Activated CD4-positive, CD25-positive, alpha-beta regulatory T cell treated with anti-CD3 and anti-CD28 coated beads, Interleukin-2, amount 50 U/mL, for 72 hours (primary cell): ENCODE measurements around the gene FMNL2.

Source experiments
- DNase-seq: peaks from one replicate; pipeline ENCODE4 v3.0.0; 2021

The FMNL2 gene

GRCh38 chr2:152594022-152594766, 259.2 kb downstream of the FMNL2 start:
- DNase-seq = no peak

- no peak for DNase-seq
Observed at GRCh38 chr2:152594792-152595191, 259.8 kb downstream of the FMNL2 start.

- DNase-seq = no peak
Observed at GRCh38 chr2:152598975-152599759, 264.2 kb downstream of the FMNL2 start.

GRCh38 chr2:152600051-152600657, 265.2 kb downstream of the FMNL2 start:
- DNase-seq = no peak

- DNase-seq = no peak
Observed at GRCh38 chr2:152600697-152601096, 265.7 kb downstream of the FMNL2 start.

- no peak for DNase-seq
Observed at GRCh38 chr2:152602750-152603149, 267.8 kb downstream of the FMNL2 start.

- no peak for DNase-seq
Observed at GRCh38 chr2:152603166-152603565, 268.2 kb downstream of the FMNL2 start.

GRCh38 chr2:152606081-152606480, 271.1 kb downstream of the FMNL2 start:
- no peak for DNase-seq

GRCh38 chr2:152606941-152607340, 272.0 kb downstream of the FMNL2 start:
- no peak for DNase-seq

GRCh38 chr2:152607793-152608300, 272.9 kb downstream of the FMNL2 start:
- no peak for DNase-seq

GRCh38 chr2:152609154-152609553, 274.2 kb downstream of the FMNL2 start:
- DNase-seq = no peak

- no peak for DNase-seq
Observed at GRCh38 chr2:152609699-152610098, 274.7 kb downstream of the FMNL2 start.

- DNase-seq = no peak
Observed at GRCh38 chr2:152611458-152612231, 276.7 kb downstream of the FMNL2 start.

GRCh38 chr2:152613235-152613634, 278.3 kb downstream of the FMNL2 start:
- no peak for DNase-seq

GRCh38 chr2:152615177-152615576, 280.2 kb downstream of the FMNL2 start:
- DNase-seq = no peak

- DNase-seq = no peak
Observed at GRCh38 chr2:152617456-152618192, 282.6 kb downstream of the FMNL2 start.

GRCh38 chr2:152618193-152618564, 283.2 kb downstream of the FMNL2 start:
- no peak for DNase-seq

GRCh38 chr2:152620208-152620607, 285.2 kb downstream of the FMNL2 start:
- no peak for DNase-seq

- DNase-seq = no peak
Observed at GRCh38 chr2:152620985-152621384, 286.0 kb downstream of the FMNL2 start.

GRCh38 chr2:152622219-152622618, 287.2 kb downstream of the FMNL2 start:
- DNase-seq = no peak

GRCh38 chr2:152623076-152623740, 288.2 kb downstream of the FMNL2 start:
- no peak for DNase-seq

GRCh38 chr2:152623775-152624174, 288.8 kb downstream of the FMNL2 start:
- DNase-seq = no peak
